H1 (cell line): ENCODE measurements around the gene IL12RB2.

ENCODE experiments used
- ATF3 ChIP-seq: IDR thresholded peaks from 2 replicates; pipeline ENCODE4 v1.6.1; 2011; ENCODE audit warnings: low read depth, mild to moderate bottlenecking, low read length; ENCODE audit not compliant: insufficient read depth
- BACH1 ChIP-seq: IDR thresholded peaks from 2 replicates; pipeline ENCODE4 v1.6.1; 2012; ENCODE audit warnings: low read length, improper control_type of control experiment
- CHD1 ChIP-seq: IDR thresholded peaks from 2 replicates; pipeline ENCODE4 v1.6.1; 2012; ENCODE audit warnings: low read depth, low read length, improper control_type of control experiment
- CTCF ChIP-seq, 3 experiments: IDR thresholded peaks; 1 replicate in 2 of 3; 2 replicates in 1 of 3; pipeline versions ENCODE4 v1.5.1 to v1.6.1; 2011; ENCODE audit warnings: low read length in 3 of 3, mild to moderate bottlenecking in 3 of 3, inconsistent platforms in 2 of 3, low read depth in 1 of 3, moderate library complexity in 1 of 3; ENCODE audit not compliant: insufficient read depth in 1 of 3; ENCODE audit errors: control extremely low read depth in 1 of 3
- FOSL1 ChIP-seq: IDR thresholded peaks from 2 replicates; pipeline ENCODE4 v1.6.1; 2011; ENCODE audit warnings: mild to moderate bottlenecking, low read depth, low read length, moderate library complexity; ENCODE audit not compliant: insufficient read depth
- GTF2F1 ChIP-seq: IDR thresholded peaks from 2 replicates; pipeline ENCODE4 v1.6.1; 2012; ENCODE audit warnings: low read depth, low read length, improper control_type of control experiment, borderline replicate concordance
- POLR2AphosphoS5 ChIP-seq: IDR thresholded peaks from 2 replicates; pipeline ENCODE4 v1.6.1; 2011; ENCODE audit warnings: low read depth, low read length

- TF ChIP-seq POLR2AphosphoS5: no peak
- no peak for TF ChIP-seq CTCF (IDR thresholded peaks at IDR 0.05; ENCODE audit: control extremely low read depth in 1 of 3, insufficient read depth in 1 of 3, low read depth in 1 of 3, low read length in 3 of 3)
- no peak for TF ChIP-seq BACH1
- TF ChIP-seq CHD1: no peak
- TF ChIP-seq FOSL1: no peak
- TF ChIP-seq ATF3: no peak
- TF ChIP-seq GTF2F1: no peak
These were observed 26.4 kb upstream of the IL12RB2 start for GRCh38 chr1:67281244-67281643.
